OCI-LY3 (cell line): ENCODE measurements around the gene CCDC78.
"Not testable (repeated sequence)": the region's sequence is repeated elsewhere in the genome, so short reads cannot be mapped to it uniquely, and the experiment has no call there.

Experiments
- H2AFZ ChIP-seq: fragments of 200-600, 300-600 bp; shearing (Covaris generic); 2 replicates; pipeline ENCODE4 v1.6.0; 2014; ENCODE audit warnings: antibody characterized with exemption, low read depth, low read length
- H3K27ac ChIP-seq: fragments of 200-600, 300-600 bp; sonication (generic); 2 replicates; pipeline ENCODE4 v1.5.1; 2014; ENCODE audit warnings: mild to moderate bottlenecking, low read length, moderate library complexity, mixed read lengths
- H3K27me3 ChIP-seq: fragments of 200-600, 300-600 bp; sonication (generic); 2 replicates; pipeline ENCODE4 v1.6.1; 2014; ENCODE audit warnings: low read depth, low read length, mixed read lengths
- H3K36me3 ChIP-seq: fragments of 200-600, 300-600 bp; sonication (generic); replicated peaks from 2 replicates; pipeline ENCODE3; 2014; ENCODE audit warnings: low read depth, low read length, mixed read lengths
- H3K4me1 ChIP-seq: fragments of 300-600, 200-600 bp; sonication (generic); 2 replicates; pipeline ENCODE4 v1.6.1; 2014; ENCODE audit warnings: low read length, mixed read lengths
- H3K4me2 ChIP-seq: fragments of 200-600, 300-600 bp; sonication (generic); 2 replicates; pipeline ENCODE4 v1.6.1; 2014; ENCODE audit warnings: low read length, mixed read lengths
- H3K4me3 ChIP-seq: fragments of 300-600, 200-600 bp; sonication (generic); 2 replicates; pipeline ENCODE4 v1.5.1; 2014; ENCODE audit warnings: antibody characterized with exemption, mild to moderate bottlenecking, low read length, moderate library complexity
- H3K79me2 ChIP-seq: fragments of 300-600, 200-600 bp; shearing (Covaris generic); 2 replicates; pipeline ENCODE4 v1.6.1; 2014; ENCODE audit warnings: mild to moderate bottlenecking, low read length, mixed read lengths
- H3K9ac ChIP-seq: fragments of 300-600, 200-600 bp; shearing (Covaris generic); 2 replicates; pipeline ENCODE4 v1.6.0; 2014; ENCODE audit warnings: mild to moderate bottlenecking, low read length, moderate library complexity
- H3K9me3 ChIP-seq: fragments of 200-600, 300-600 bp; shearing (Covaris generic); 2 replicates; pipeline ENCODE4 v1.6.1; 2014; ENCODE audit warnings: low read length, mixed read lengths; ENCODE audit not compliant: insufficient read depth
- H4K20me1 ChIP-seq: fragments of 200-600, 300-600 bp; sonication (generic); 2 replicates; pipeline ENCODE4 v1.6.1; 2016; ENCODE audit warnings: low read length, mixed read lengths; ENCODE audit not compliant: insufficient read depth
- EZH2phosphoT487 ChIP-seq: fragments of 200-600 bp; shearing (Covaris generic); IDR thresholded peaks from 2 replicates; pipeline ENCODE4 v1.6.1; 2018; ENCODE audit warnings: antibody characterized with exemption, mixed run types, low read depth
- TF ChIP-seq, protein P1 (sequence below): fragments of 200-600, 300-600 bp; sonication (generic); IDR thresholded peaks from 2 replicates; pipeline ENCODE4 v1.5.1; 2014; ENCODE audit warnings: antibody characterized with exemption, low read length, low read depth

The CCDC78 gene

DNA sequence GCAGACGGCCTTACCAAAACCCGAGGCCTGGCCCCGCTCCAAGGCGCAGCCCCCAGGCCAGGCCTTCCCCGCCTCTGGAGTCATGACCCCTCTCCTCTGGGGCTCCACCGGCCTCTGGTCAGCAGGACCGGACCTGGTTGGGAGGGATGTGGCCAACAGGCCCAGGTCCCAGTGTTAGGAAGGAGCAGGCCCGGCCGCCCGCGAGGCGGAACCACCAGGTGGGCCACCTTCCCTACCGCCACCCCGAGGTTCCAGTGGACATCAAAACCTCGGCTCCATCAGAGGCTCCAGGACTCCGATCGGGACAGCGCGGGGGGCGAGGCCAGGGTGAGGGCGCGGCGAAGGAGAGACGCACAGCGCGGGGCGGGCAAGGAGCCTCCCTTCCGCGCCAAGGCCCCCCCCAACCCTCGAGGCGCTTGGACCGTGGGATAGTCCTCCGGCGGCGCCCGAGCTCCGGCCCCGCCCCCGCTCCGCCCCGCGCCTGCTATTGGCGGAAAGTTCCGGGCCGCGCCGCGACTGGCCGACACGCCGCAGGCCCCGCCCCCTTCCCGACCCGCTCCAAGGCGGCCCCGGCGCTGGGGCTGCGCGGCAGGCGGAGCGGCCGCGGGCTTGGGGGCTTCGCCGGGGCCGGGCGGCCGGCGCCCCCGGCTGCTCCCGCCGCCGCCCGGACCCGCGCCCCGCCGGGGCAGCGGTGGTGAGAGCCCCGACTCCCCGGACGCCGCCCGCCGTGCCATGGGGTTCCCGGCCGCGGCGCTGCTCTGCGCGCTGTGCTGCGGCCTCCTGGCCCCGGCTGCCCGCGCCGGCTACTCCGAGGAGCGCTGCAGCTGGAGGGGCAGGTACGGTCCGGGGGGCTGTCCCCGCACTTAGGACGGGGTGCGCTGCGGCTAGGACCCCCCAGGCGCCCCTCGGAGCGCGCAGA lies 11.4 kb downstream of the CCDC78 start, which contains the start of gene METRN:
METRN (plus strand) TSS at position 561 of the 919 bp plus-strand sequence; CDS start at position 733, 172 bp downstream.
- Histone ChIP-seq H3K27ac (no peak within 1 kb of the TSS), H4K20me1 (no peaks in the 10 kb centered on the region), H3K79me2 (no peaks in the 10 kb centered on the region), H3K9me3 (no peaks in the 10 kb centered on the region), H2AFZ (no peak within 1 kb of the TSS), H3K4me1 (peaks cover 6% of the 10 kb centered on the region; the same call in 1 of the 2 replicates), H3K27me3 (peaks cover 12% of the 10 kb centered on the region), H3K4me2 (no peak within 1 kb of the TSS), H3K9ac (no peak within 1 kb of the TSS), H3K4me3 (no peak within 1 kb of the TSS), H3K36me3 (no peaks in the 10 kb centered on the region)
- TF ChIP-seq EZH2phosphoT487: no peak
- TF ChIP-seq, protein P1, sequence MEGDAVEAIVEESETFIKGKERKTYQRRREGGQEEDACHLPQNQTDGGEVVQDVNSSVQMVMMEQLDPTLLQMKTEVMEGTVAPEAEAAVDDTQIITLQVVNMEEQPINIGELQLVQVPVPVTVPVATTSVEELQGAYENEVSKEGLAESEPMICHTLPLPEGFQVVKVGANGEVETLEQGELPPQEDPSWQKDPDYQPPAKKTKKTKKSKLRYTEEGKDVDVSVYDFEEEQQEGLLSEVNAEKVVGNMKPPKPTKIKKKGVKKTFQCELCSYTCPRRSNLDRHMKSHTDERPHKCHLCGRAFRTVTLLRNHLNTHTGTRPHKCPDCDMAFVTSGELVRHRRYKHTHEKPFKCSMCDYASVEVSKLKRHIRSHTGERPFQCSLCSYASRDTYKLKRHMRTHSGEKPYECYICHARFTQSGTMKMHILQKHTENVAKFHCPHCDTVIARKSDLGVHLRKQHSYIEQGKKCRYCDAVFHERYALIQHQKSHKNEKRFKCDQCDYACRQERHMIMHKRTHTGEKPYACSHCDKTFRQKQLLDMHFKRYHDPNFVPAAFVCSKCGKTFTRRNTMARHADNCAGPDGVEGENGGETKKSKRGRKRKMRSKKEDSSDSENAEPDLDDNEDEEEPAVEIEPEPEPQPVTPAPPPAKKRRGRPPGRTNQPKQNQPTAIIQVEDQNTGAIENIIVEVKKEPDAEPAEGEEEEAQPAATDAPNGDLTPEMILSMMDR: no peak

DNA sequence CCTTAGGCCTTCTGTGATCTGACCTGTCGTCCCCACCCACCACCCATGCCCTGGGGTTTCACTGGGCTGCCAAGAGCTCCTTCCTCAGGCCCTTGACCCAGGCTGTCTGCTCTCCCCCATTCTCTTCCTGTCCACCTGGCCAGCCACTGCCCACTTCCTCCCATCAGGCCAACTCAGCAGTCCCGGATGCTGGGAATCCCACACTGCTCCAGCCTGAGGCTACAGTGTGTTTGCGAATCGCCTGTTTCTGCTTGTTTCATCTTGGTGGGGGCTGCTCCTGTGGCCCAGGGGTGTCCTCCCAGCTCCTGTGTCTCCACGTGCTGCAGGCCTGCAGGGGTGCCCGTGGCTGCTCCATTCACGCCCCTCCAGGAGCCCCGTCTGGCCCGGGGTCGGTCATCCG lies 12.2 kb downstream of the CCDC78 start:
- peaks cover 18% of the 10 kb centered on the region for H3K27me3 ChIP-seq
- no peaks in the 10 kb centered on the region for H4K20me1 ChIP-seq
- no peaks in the 10 kb centered on the region for H3K79me2 ChIP-seq
- H3K9ac ChIP-seq: no peak overlapping the region
- no peak overlapping the region for H3K4me2 ChIP-seq
- H3K4me1 ChIP-seq: peaks cover 1% of the 10 kb centered on the region; the same call in 1 of the 2 replicates
- no peaks in the 10 kb centered on the region for H3K36me3 ChIP-seq
- no peak overlapping the region for H3K27ac ChIP-seq
- no peak overlapping the region for H2AFZ ChIP-seq
- TF ChIP-seq, protein P1: no peak
- no peak for TF ChIP-seq EZH2phosphoT487
- no peaks in the 10 kb centered on the region for H3K9me3 ChIP-seq
- no peak overlapping the region for H3K4me3 ChIP-seq

DNA sequence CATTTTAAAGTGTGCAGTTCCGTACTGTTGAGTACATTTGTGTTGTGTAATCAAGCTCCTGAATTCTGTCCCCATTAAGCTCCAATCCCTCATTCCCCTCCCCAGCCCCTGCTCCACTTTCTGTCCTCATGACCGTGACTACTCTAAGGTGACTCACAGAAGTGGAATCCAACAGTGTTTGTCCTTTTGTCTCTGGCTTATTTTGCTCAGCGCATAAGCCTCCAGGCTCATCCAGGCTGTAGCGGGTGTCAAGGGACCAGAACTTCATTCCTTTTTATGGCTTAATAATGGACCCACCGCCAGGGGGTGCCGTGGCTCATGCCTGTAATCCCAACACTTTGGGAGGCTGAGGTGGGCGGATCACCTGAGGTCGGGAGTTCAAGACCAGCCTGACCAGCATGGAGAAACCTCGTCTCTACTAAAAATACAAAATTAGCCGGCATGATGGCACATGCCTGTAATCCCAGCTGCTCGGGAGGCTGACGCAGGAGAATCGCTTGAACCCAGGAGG lies 13.4 kb downstream of the CCDC78 start:
- H3K27me3 ChIP-seq: peaks cover 18% of the 10 kb centered on the region
- H3K4me1 ChIP-seq: not testable (repeated sequence)

More for the DNA sequence above, 13.4 kb downstream of the CCDC78 start:
- H3K4me2 ChIP-seq, H3K9ac ChIP-seq, H3K9me3 ChIP-seq, H3K4me3 ChIP-seq, H2AFZ ChIP-seq, H3K79me2 ChIP-seq, H3K36me3 ChIP-seq, H3K27ac ChIP-seq, H4K20me1 ChIP-seq: not testable (repeated sequence)
- TF ChIP-seq, protein P1: peak; percentile 23
